Endodermal cell (in vitro differentiated cells): ENCODE data around the gene SYT6. TPM values are rescaled to one million over a fixed set of nuclear protein-coding genes. Genes with fewer than 3 reads are reported as not detected.

ENCODE experiments used
- DNase-seq: peaks from one replicate; pipeline ENCODE4 v3.0.0-alpha.2; 2017
- H3K27ac ChIP-seq: 2 replicates; pipeline ENCODE4 v1.5.1; 2013; ENCODE audit warnings: mild to moderate bottlenecking, low read depth, low read length, moderate library complexity
- H3K27me3 ChIP-seq: 2 replicates; pipeline ENCODE4 v1.6.1; 2013; ENCODE audit warnings: mild to moderate bottlenecking, low read length, moderate library complexity; ENCODE audit not compliant: insufficient read depth, control insufficient read depth, poor library complexity, severe bottlenecking
- H3K36me3 ChIP-seq: 2 replicates; pipeline ENCODE4 v1.7.0; 2013; ENCODE audit warnings: mild to moderate bottlenecking, low read length, moderate library complexity; ENCODE audit not compliant: control insufficient read depth, insufficient read depth
- H3K4me1 ChIP-seq: one replicate; pipeline ENCODE4 v1.7.0; 2013; ENCODE audit warnings: low read length; ENCODE audit not compliant: control insufficient read depth, insufficient read depth
- H3K4me3 ChIP-seq: 2 replicates; pipeline ENCODE4 v1.5.1; 2013; ENCODE audit warnings: mild to moderate bottlenecking, low read length, moderate library complexity
- H3K9ac ChIP-seq: 2 replicates; pipeline ENCODE4 v1.6.1; 2013; ENCODE audit warnings: mild to moderate bottlenecking, low read length, moderate library complexity; ENCODE audit not compliant: poor library complexity, severe bottlenecking; ENCODE audit errors: extremely low read depth
- H3K9me3 ChIP-seq: 2 replicates; pipeline ENCODE4 v1.6.1; 2013; ENCODE audit warnings: mild to moderate bottlenecking, low read length, moderate library complexity; ENCODE audit not compliant: control insufficient read depth
- H3K27ac Mint-ChIP-seq: 2 replicates; pipeline ENCODE4 v1.8.0; 2020; ENCODE audit warnings: mixed read lengths
- H3K27me3 Mint-ChIP-seq: 2 replicates; pipeline ENCODE4 v1.8.0; 2021; ENCODE audit warnings: mild to moderate bottlenecking, mixed read lengths; ENCODE audit not compliant: insufficient read depth
- H3K36me3 Mint-ChIP-seq: 2 replicates; pipeline ENCODE4 v1.8.0; 2020; ENCODE audit warnings: low read depth, mixed read lengths
- H3K4me1 Mint-ChIP-seq: 2 replicates; pipeline ENCODE4 v1.8.0; 2020; ENCODE audit warnings: mixed read lengths
- H3K4me3 Mint-ChIP-seq: 2 replicates; pipeline ENCODE4 v1.8.0; 2020; ENCODE audit warnings: mild to moderate bottlenecking, moderate library complexity, mixed read lengths
- H3K9me3 Mint-ChIP-seq: 2 replicates; pipeline ENCODE4 v1.8.0; 2020; ENCODE audit warnings: mild to moderate bottlenecking, mixed read lengths
- CTCF ChIP-seq: fragments of 200-600 bp; sonication (generic); conservative IDR thresholded peaks from 2 replicates; pipeline ENCODE4 v1.5.0; 2021; ENCODE audit warnings: antibody characterized with exemption, mild to moderate bottlenecking
- WGBS, 2 experiments: methylation state at CpG; one replicate each; pipeline versions ENCODE4 v1.1.5 to v1.1.7; 2013; ENCODE audit warnings: missing lambda C conversion rate in 2 of 2, mixed read lengths in 1 of 2; ENCODE audit not compliant: insufficient coverage in 1 of 2, insufficient read length in 1 of 2; 5-methylcytosine and 5-hydroxymethylcytosine counted together
- total RNA-seq, 2 donors: library from RNA; stranded (reverse); fragmentation: NEBNext Ultra II Directional in 1 of 2; extraction: Animal tissue kit (Norgen Biotek cat#: 25700) in 1 of 2; gene quantifications; 2 replicates in 1 of 2; 3 replicates in 1 of 2; pipeline ENCODE4 v1.2.1, GENCODE V29; 2021

Gene SYT6
- total RNA-seq, 2 donors from 2014 or later = 1.3 to 4.4 TPM

DNA sequence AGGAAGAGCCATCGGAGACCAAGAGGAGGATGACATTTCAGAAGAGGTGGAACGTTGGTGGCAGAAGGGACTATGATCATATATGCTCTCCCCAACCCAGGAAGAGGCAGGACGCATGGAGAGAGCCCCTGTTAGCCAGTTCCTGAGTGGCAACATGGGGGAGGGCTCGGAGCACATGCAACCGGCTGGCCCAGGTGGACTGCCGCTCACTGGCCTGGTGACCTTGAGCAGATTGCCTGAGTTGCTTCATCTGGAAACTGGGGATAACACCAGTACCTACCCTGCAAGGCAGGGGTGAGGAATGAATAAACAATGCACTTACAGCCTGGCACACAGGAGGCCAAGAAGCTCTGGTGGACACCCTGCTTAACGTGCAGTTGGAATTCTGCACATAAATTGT lies 29.0 kb downstream of the SYT6 start:
- H3K4me1 Mint-ChIP-seq = peaks cover 15% of the 10 kb centered on the region
- H3K4me3 Mint-ChIP-seq = no peak overlapping the region
- H3K4me3 ChIP-seq = no peak overlapping the region
- 91 to 94% methylated on average over 5 to 7 of the region's 7 CpGs for WGBS, 2 experiments
- H3K36me3 Mint-ChIP-seq = peaks cover 2% of the 10 kb centered on the region
- H3K27ac Mint-ChIP-seq = no peak overlapping the region
- H3K9me3 ChIP-seq = no peaks in the 10 kb centered on the region
- H3K27ac ChIP-seq = no peak overlapping the region
- H3K4me1 ChIP-seq = no peaks in the 10 kb centered on the region
- H3K9ac ChIP-seq = no peak overlapping the region
- DNase-seq = no peak
- no peak for TF ChIP-seq CTCF
- peaks cover 98% of the 10 kb centered on the region for H3K27me3 ChIP-seq
- peaks cover 99% of the 10 kb centered on the region for H3K27me3 Mint-ChIP-seq
- no peaks in the 10 kb centered on the region for H3K9me3 Mint-ChIP-seq
- no peaks in the 10 kb centered on the region for H3K36me3 ChIP-seq

DNA sequence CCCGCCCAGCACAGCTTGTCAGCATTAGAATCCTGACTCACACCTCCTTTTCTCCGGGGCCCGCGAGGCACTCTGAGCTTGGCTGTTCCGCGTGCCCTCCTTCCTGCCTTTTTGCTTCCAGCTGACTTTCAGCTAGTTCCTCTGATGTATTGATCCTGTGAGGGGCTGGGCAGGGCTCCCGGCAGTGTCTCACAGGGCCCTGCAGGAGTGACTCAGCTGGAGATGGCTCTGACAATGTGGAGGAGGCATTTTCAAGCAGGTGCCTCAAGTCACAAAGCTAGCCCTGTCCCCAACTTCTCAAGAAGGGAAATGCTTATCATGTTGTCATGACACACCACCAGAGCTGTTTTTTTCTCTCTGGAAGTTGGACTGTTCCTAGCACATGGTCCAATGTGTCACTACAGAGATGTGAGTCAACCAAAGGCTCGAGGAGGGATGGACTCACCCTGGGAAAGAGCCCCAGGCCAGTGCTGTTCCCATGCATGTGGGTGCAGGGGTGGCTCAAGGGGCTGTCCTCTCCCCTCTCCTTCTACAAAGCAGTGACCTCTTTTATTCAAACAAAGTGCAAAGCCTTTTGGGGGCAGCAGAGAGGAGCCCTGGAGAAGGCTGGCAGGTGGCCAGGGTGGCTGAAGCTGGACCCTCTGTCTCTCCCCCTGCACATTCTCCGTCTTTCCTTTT lies 30.6 kb downstream of the SYT6 start:
- H3K4me3 ChIP-seq = no peak overlapping the region
- no peak for DNase-seq
- no peak overlapping the region for H3K27ac Mint-ChIP-seq
- peaks cover 2% of the 10 kb centered on the region for H3K36me3 Mint-ChIP-seq
- H3K4me1 Mint-ChIP-seq = peaks cover 26% of the 10 kb centered on the region
- no peak overlapping the region for H3K4me3 Mint-ChIP-seq
- H3K4me1 ChIP-seq = no peaks in the 10 kb centered on the region
- no peaks in the 10 kb centered on the region for H3K9me3 Mint-ChIP-seq
- H3K27ac ChIP-seq = no peak overlapping the region
- 67 to 77% methylated on average over 5 to 9 of the region's 9 CpGs for WGBS, 2 experiments
- peaks cover 98% of the 10 kb centered on the region for H3K27me3 ChIP-seq
- no peaks in the 10 kb centered on the region for H3K36me3 ChIP-seq
- no peaks in the 10 kb centered on the region for H3K9me3 ChIP-seq
- peaks cover 100% of the 10 kb centered on the region for H3K27me3 Mint-ChIP-seq
- peak; percentile 32 for TF ChIP-seq CTCF
- H3K9ac ChIP-seq = no peak overlapping the region

GRCh38 chr1:114118351-114118990 lies 35.2 kb downstream of the SYT6 start:
- Histone ChIP-seq H3K4me3 (no peak overlapping the region), H3K36me3 (no peaks in the 10 kb centered on the region), H3K4me1 (no peaks in the 10 kb centered on the region), H3K9me3 (no peaks in the 10 kb centered on the region), H3K9ac (no peak overlapping the region), H3K27me3 (peaks cover 98% of the 10 kb centered on the region), H3K27ac (no peak overlapping the region)
- Mint-ChIP-seq H3K9me3 (no peaks in the 10 kb centered on the region), H3K4me1 (peaks cover 35% of the 10 kb centered on the region), H3K4me3 (no peak overlapping the region), H3K27ac (no peak overlapping the region), H3K36me3 (peaks cover 2% of the 10 kb centered on the region), H3K27me3 (peaks cover 100% of the 10 kb centered on the region)
- peak; percentile 89 for DNase-seq
- 64 to 72% methylated on average over 11 to 17 of the region's 17 CpGs for WGBS, 2 experiments
- peak; percentile 49 for TF ChIP-seq CTCF
